GM21360 (cell line): ENCODE results near the gene CNGA1.

Source experiments
- ATAC-seq: cut with Tn5 transposase; IDR thresholded peaks from one replicate; pipeline ENCODE4 v1.9.1; 2021; ENCODE audit warnings: mild to moderate bottlenecking, moderate library complexity; ENCODE audit not compliant: unreplicated experiment

The CNGA1 gene

GRCh38 chr4:47913330-47913729 lies 103.2 kb downstream of the CNGA1 start:
- ATAC-seq = no peak

GRCh38 chr4:47907089-47907646 lies 109.3 kb downstream of the CNGA1 start:
- ATAC-seq = no peak

DNA sequence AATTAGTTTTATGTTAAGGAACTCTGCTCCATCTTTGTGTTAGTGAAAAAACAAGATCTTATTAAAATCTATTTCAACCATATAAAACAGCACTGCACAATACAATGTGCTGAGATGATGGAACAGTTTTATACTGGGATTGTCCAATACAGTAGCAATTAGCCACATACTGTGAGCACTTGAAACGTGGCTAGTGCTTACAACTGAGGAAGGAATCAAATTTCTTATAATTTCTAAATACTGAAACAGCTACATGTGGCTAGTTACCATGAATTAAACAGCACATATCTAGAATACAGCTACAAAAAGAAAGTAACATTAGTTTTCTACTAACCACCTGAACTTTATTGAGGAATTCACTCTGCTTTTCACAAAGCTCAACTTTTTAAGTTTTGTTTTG lies 116.8 kb downstream of the CNGA1 start:
- ATAC-seq = no peak

DNA sequence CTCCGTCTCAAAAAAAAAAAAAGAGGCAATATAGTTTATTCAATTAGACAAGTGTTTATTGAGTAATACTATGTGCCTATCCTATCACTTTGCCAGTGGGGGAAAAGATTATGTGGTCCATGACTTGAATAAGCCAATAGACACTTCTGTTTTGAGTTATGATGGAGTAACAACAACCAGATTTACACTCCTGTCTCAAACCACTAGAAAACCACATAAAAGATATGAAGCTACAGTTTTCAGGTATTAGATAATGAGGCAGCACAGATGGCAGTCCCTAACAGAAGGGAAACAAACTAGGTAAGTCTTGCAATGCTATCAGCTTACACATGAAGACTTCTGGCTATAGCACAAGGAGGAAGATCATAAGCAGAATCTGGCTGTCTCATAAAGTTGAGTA lies 124.6 kb downstream of the CNGA1 start:
- no peak for ATAC-seq
